Cardiac atrium fibroblast (primary cell): ENCODE measurements around the gene C21orf91. TPM values are rescaled to one million over a fixed set of nuclear protein-coding genes. Genes with fewer than 3 reads are reported as not detected.

ENCODE experiments used
- total RNA-seq: library from RNA; depleted of rRNA; stranded (reverse); fragments of >200 nt; gene quantifications from 2 replicates; pipeline ENCODE4 v1.2.3, GENCODE V29; 2015

Gene C21orf91
- total RNA-seq = 3.4 and 8.3 TPM in 2 replicates

GRCh38 chr21:17819114-17819876 lies at the start of gene C21orf91:
C21orf91 (minus strand) TSS chr21:17819356; CDS start chr21:17818318, 1,038 bp downstream.

Other genes with a start within 250 kb of the C21orf91 start
- gene BTG3, start 206.5 kb downstream of the C21orf91 start, total RNA-seq = 22.7 and 30.6 TPM in 2 replicates